GM19468 (cell line): ENCODE data around the gene VPS35L.
"Not testable (repeated sequence)": the region's sequence is repeated elsewhere in the genome, so short reads cannot be mapped to it uniquely, and the experiment has no call there.

Experiments
- ATAC-seq: cut with Tn5 transposase; IDR thresholded peaks from one replicate; pipeline ENCODE4 v1.9.1; 2021; ENCODE audit warnings: mild to moderate bottlenecking, moderate library complexity, moderate number of reproducible peaks; ENCODE audit not compliant: unreplicated experiment; ENCODE audit errors: extremely low read depth

The VPS35L gene

GRCh38 chr16:19527161-19527560 lies 28.3 kb upstream of the VPS35L start:
- no peak for ATAC-seq

- ATAC-seq: no peak
Observed at GRCh38 chr16:19528666-19529065, 26.8 kb upstream of the VPS35L start.

GRCh38 chr16:19532601-19533000 lies 22.9 kb upstream of the VPS35L start:
- no peak for ATAC-seq

GRCh38 chr16:19540241-19540970 lies 15.1 kb upstream of the VPS35L start:
- ATAC-seq: no peak

GRCh38 chr16:19542138-19542821 lies 13.2 kb upstream of the VPS35L start:
- no peak for ATAC-seq

GRCh38 chr16:19543278-19543996 lies 12.1 kb upstream of the VPS35L start:
- ATAC-seq: not testable (repeated sequence)

- ATAC-seq: no peak
Observed at GRCh38 chr16:19548144-19548543, 7.4 kb upstream of the VPS35L start.

GRCh38 chr16:19549673-19550072 lies 5.8 kb upstream of the VPS35L start:
- no peak for ATAC-seq

- ATAC-seq: no peak
Observed at GRCh38 chr16:19555938-19556771, 652 bp downstream of the VPS35L start.

- ATAC-seq: no peak
Observed at GRCh38 chr16:19559242-19559910, 3.9 kb downstream of the VPS35L start.

GRCh38 chr16:19560078-19560477 lies 4.6 kb downstream of the VPS35L start:
- ATAC-seq: no peak

GRCh38 chr16:19563377-19563776 lies 7.9 kb downstream of the VPS35L start:
- ATAC-seq: no peak

GRCh38 chr16:19566362-19566761 lies 10.9 kb downstream of the VPS35L start:
- no peak for ATAC-seq

- no peak for ATAC-seq
Observed at GRCh38 chr16:19567560-19567959, 12.1 kb downstream of the VPS35L start.

- no peak for ATAC-seq
Observed at GRCh38 chr16:19573997-19574396, 18.5 kb downstream of the VPS35L start.

- ATAC-seq: no peak
Observed at GRCh38 chr16:19574615-19575014, 19.1 kb downstream of the VPS35L start.

- no peak for ATAC-seq
Observed at GRCh38 chr16:19578378-19578971, 23.0 kb downstream of the VPS35L start.

GRCh38 chr16:19582050-19582831 lies 26.7 kb downstream of the VPS35L start:
- no peak for ATAC-seq
